ENCODE results near the gene HLA-G.

DNA sequence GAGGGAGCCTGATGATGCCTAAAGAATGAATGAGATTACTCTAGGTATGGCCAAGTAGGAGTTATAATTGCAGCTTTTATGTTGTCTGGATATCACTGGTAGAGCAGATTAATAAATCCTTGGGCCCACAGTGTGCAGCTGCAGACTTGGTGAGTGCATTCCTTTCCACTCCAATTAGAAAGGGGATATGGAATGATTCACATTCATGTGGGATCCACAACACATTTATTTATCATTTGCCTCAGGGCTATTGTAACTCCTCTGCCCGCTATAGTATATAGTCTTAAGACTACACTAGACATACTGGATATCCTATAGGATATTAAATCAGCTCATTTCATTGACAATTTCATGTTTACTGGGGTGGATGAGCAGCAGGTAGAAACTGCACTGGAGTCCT lies 11.6 kb upstream of the HLA-G start:
- TF ChIP-seq, protein P1, sequence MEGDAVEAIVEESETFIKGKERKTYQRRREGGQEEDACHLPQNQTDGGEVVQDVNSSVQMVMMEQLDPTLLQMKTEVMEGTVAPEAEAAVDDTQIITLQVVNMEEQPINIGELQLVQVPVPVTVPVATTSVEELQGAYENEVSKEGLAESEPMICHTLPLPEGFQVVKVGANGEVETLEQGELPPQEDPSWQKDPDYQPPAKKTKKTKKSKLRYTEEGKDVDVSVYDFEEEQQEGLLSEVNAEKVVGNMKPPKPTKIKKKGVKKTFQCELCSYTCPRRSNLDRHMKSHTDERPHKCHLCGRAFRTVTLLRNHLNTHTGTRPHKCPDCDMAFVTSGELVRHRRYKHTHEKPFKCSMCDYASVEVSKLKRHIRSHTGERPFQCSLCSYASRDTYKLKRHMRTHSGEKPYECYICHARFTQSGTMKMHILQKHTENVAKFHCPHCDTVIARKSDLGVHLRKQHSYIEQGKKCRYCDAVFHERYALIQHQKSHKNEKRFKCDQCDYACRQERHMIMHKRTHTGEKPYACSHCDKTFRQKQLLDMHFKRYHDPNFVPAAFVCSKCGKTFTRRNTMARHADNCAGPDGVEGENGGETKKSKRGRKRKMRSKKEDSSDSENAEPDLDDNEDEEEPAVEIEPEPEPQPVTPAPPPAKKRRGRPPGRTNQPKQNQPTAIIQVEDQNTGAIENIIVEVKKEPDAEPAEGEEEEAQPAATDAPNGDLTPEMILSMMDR (conservative IDR thresholded peaks at IDR 0.05; ENCODE audit: low read length), result no peak
- no peak for TF ChIP-seq EZH2phosphoT487 (IDR thresholded peaks at IDR 0.05; ENCODE audit: borderline replicate concordance, low read depth, low read length)
